Right renal cortex interstitium (tissue), 3 donors: ENCODE measurements around the gene CSTF1. TPM values are rescaled to one million over a fixed set of nuclear protein-coding genes. Genes with fewer than 3 reads are reported as not detected.

Experiments used
- DNase-seq, 3 donors: peaks; one replicate each; pipeline ENCODE4 v3.0.0-alpha.2; 2013; ENCODE audit warnings: low read depth in 3 of 3, low spot score in 2 of 3
- polyA plus RNA-seq, 3 donors: library from polyadenylated mRNA; unstranded; fragments of 120-200 nt; gene quantifications; one replicate each; pipeline ENCODE4 v1.2.1, GENCODE V29; 2013; ENCODE audit not compliant: insufficient read length in 3 of 3

Gene CSTF1
- polyA plus RNA-seq, 3 donors, result 45.1 to 49.0 (median 48.4) TPM

- DNase-seq, result no peak
Observed at GRCh38 chr20:56426026-56426425, 33.6 kb downstream of the CSTF1 start.

GRCh38 chr20:56426926-56427325, 34.5 kb downstream of the CSTF1 start:
- DNase-seq, result no peak

GRCh38 chr20:56427797-56428196, 35.4 kb downstream of the CSTF1 start:
- DNase-seq, result no peak

GRCh38 chr20:56428410-56428809, 36.0 kb downstream of the CSTF1 start:
- no peak for DNase-seq

GRCh38 chr20:56428881-56429280, 36.4 kb downstream of the CSTF1 start:
- no peak for DNase-seq

- no peak for DNase-seq
Observed at GRCh38 chr20:56429502-56429901, 37.1 kb downstream of the CSTF1 start.

- no peak for DNase-seq
Observed at GRCh38 chr20:56429941-56430340, 37.5 kb downstream of the CSTF1 start.

- DNase-seq, result no peak
Observed at GRCh38 chr20:56430461-56430860, 38.0 kb downstream of the CSTF1 start.

- no peak for DNase-seq
Observed at GRCh38 chr20:56430957-56431356, 38.5 kb downstream of the CSTF1 start.

GRCh38 chr20:56431471-56431870, 39.0 kb downstream of the CSTF1 start:
- DNase-seq, result no peak

- no peak for DNase-seq
Observed at GRCh38 chr20:56433221-56433879, 40.9 kb downstream of the CSTF1 start.

GRCh38 chr20:56433880-56434255, 41.4 kb downstream of the CSTF1 start:
- DNase-seq, result no peak

GRCh38 chr20:56437196-56437960, 44.9 kb downstream of the CSTF1 start:
- DNase-seq, result no peak

GRCh38 chr20:56438284-56438683, 45.8 kb downstream of the CSTF1 start:
- no peak for DNase-seq

GRCh38 chr20:56439771-56440291, 47.4 kb downstream of the CSTF1 start:
- peak; percentile 19 to 35 (median 25) for DNase-seq

GRCh38 chr20:56440346-56441007, 48.0 kb downstream of the CSTF1 start:
- no peak for DNase-seq

- DNase-seq, result no peak
Observed at GRCh38 chr20:56442389-56443365, 50.2 kb downstream of the CSTF1 start.

- DNase-seq, result peak; percentile 49 to 53 (median 52)
Observed at GRCh38 chr20:56443654-56444540, 51.5 kb downstream of the CSTF1 start.

- no peak for DNase-seq
Observed at GRCh38 chr20:56445130-56445529, 52.7 kb downstream of the CSTF1 start.
